ENCODE measurements around the gene LGR4.
A peak's percentile ranks its signal among the peaks of the same experiment; 100 is the strongest.
"Not testable (repeated sequence)": the region's sequence is repeated elsewhere in the genome, so short reads cannot be mapped to it uniquely, and the experiment has no call there.

The LGR4 gene

DNA sequence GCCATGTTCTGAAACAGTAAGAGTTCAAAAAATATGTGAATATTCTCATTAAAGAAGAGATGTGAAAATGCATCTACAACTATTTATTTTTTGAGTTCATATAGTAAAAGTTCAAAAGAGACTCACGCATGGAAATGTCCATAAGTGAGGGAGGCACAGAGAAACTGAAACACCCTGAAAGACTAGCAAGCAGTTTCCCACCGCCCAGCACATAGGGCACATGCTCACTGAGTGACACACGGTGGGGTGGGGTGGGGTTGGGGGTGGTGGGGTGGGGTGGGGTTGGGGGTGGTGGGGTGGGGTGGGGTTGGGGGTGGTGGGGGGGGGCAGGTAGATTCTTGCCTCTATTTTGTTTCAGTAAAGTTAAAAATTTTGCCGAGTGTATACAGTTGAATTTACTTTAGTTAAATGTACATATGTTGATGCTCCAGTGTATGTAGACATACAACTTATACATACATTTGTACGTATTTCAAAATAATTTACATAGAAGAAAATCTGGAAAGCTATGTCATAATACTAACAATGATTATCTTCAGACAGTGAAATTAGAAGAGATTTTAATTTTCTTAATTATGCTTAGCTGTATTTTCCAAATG is 115.9 kb downstream of the LGR4 start:
- no peak for DNase-seq (ENCODE audit: low spot score in 2 of 2)
- Histone ChIP-seq H3K9me3 (no peaks in the 10 kb centered on the region), H3K36me3 (replicated peaks) (no peaks in the 10 kb centered on the region; the same call in 1 of the 2 replicates), H3K27me3 (ENCODE audit: low read depth) (no peaks in the 10 kb centered on the region), H3K4me1 (peaks cover 27% of the 10 kb centered on the region), H3K4me3 (no peak overlapping the region)
- in situ Hi-C loops (cut with MboI; ENCODE audit: low sequenced_read_pairs) = loop anchor here (25.0 kb wide), 1 partner anchor 106 kb away; the partner anchor contains the start of gene LGR4

DNA sequence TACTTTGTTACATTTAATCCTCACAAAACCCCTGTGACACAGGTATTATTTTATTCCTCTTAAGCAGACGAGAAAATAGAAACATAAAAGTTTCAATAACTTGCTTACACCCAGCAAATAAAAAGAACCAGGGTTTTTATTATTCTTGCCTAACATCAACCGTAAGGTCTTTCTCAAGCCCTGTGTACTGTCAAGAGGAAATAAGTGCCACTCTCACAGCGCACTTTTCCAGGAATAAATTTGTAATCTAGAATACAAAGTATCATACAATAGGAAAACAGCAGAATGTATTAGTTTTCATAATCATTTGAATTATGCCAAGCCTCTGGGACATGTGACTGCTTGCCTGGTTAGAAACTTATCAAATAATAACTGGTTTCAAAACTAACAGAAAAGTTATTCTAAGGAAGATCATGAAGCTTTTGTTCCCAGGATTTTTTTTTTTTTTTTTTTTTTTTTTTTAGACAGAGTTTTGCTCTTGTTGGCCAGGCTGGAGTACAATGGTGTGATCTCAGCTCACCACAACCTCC is 117.0 kb downstream of the LGR4 start:
- in situ Hi-C loops (cut with MboI; ENCODE audit: low sequenced_read_pairs) = loop anchor here (25.0 kb wide), 1 partner anchor 107 kb away; the partner anchor contains the start of gene LGR4
- no peak overlapping the region for H3K4me3 ChIP-seq
- no peaks in the 10 kb centered on the region for H3K27me3 ChIP-seq (ENCODE audit: low read depth)
- H3K36me3 ChIP-seq (replicated peaks) = no peaks in the 10 kb centered on the region; the same call in 1 of the 2 replicates
- DNase-seq (ENCODE audit: low spot score in 2 of 2) = no peak
- H3K4me1 ChIP-seq = peaks cover 24% of the 10 kb centered on the region
- H3K9me3 ChIP-seq = no peaks in the 10 kb centered on the region

DNA sequence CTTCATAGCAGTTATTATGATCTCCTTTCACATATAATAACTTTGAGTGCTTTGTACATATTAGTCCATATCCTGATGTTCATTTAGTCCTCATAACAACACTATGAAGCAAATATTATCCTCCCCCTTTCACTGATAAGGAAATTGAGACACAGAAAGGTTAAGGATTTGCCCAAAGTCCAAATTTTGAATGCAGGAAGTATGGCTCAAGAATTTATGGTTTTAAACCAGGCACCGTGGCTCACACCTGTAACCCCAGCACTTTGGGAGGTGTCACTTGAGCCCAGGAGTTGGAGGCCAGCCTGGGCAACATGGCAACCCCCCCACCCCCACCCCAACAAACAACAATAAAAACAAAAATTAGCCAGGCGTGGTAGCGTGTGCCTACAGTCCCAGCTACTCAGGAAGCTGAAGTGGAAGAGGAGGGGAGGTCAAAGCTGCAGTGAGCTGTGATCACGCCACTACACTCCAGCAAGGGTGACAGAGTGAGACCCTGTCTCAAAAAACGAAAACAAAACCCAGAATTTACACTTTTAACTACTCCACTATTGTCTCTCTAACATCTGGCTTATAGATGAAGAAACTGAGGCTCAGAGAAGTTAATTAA is 118.1 kb downstream of the LGR4 start:
- no peak for DNase-seq (ENCODE audit: low spot score in 2 of 2)
- H3K4me1 ChIP-seq = peaks cover 17% of the 10 kb centered on the region

DNA sequence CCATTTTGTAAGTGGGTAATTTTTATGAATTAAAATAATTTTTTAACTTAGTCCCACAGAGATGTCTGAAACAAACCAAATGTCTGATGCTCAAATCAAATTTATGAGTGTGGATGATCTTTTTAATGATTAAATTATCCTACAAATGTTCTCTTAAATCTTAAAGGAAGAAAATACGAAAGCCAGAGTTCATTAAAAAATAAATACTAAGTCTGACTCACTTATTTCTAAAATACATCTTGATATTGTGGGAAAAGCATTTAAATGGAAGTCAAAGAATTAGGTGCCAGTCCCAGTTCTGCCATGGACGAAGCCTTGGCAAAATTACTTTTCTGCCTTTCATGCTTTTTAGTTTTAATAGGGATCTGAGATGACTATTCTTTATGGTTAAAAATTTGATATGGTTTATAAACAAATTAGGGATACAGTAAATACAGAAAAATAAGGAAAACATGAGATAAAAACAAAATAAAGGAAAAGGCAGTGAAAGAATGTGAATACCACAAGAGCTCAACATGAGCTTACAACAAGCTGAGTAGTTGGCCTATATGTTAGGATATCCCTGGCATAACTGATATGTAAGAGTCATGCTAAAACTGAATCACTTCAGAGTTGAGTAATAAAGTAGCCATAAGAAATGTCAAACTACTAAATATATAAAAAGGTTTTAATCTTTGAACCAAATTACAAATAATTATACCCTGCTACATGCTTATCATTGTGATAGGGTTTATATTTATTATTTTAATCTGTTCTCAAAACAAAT is 118.8 kb downstream of the LGR4 start:
- Histone ChIP-seq H3K27me3 (ENCODE audit: low read depth) (no peaks in the 10 kb centered on the region), H3K9me3 (no peaks in the 10 kb centered on the region), H3K4me1 (peaks cover 21% of the 10 kb centered on the region), H3K4me3 (no peak overlapping the region), H3K36me3 (replicated peaks) (peaks cover 4% of the 10 kb centered on the region; the same call in 1 of the 2 replicates)
- DNase-seq (ENCODE audit: low spot score in 2 of 2) = no peak
- in situ Hi-C loops (cut with MboI; ENCODE audit: low sequenced_read_pairs) = loop anchor here (25.0 kb wide), 1 partner anchor 109 kb away; the partner anchor contains the start of gene LGR4

More for the DNA sequence above, 118.1 kb downstream of the LGR4 start:
- H3K27me3 ChIP-seq (ENCODE audit: low read depth) = no peaks in the 10 kb centered on the region
- H3K9me3 ChIP-seq = no peaks in the 10 kb centered on the region
- in situ Hi-C loops (cut with MboI; ENCODE audit: low sequenced_read_pairs) = loop anchor here (25.0 kb wide), 1 partner anchor 108 kb away; the partner anchor contains the start of gene LGR4
- no peak overlapping the region for H3K4me3 ChIP-seq
- H3K36me3 ChIP-seq (replicated peaks) = peaks cover 4% of the 10 kb centered on the region; the same call in 1 of the 2 replicates

DNA sequence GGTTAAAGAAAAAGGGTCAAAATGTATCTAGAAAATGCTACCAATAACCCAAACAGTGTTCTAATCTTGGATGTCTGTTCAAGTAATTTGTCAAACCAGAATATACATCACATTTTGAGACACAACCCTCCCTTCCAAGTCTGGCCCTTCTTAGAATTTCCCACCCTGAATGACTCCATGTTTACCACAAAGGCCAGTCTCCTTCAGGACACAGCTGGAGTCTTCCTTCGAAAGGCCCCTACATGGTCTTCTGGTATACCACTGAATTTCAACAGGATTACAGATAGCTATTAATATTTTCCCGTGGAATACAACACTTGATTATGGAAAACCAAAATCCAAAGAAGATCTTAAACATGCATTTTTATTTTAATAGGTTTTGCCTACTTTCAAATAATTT is 119.8 kb downstream of the LGR4 start:
- no peak for DNase-seq (ENCODE audit: low spot score in 2 of 2)
- H3K4me3 ChIP-seq = no peak overlapping the region
- H3K9me3 ChIP-seq = no peaks in the 10 kb centered on the region
- H3K27me3 ChIP-seq (ENCODE audit: low read depth) = no peaks in the 10 kb centered on the region
- peaks cover 4% of the 10 kb centered on the region; the same call in 1 of the 2 replicates for H3K36me3 ChIP-seq (replicated peaks)
- in situ Hi-C loops (cut with MboI; ENCODE audit: low sequenced_read_pairs) = loop anchor here (25.0 kb wide), 1 partner anchor 110 kb away; the partner anchor contains the start of gene LGR4
- H3K4me1 ChIP-seq = peaks cover 19% of the 10 kb centered on the region

DNA sequence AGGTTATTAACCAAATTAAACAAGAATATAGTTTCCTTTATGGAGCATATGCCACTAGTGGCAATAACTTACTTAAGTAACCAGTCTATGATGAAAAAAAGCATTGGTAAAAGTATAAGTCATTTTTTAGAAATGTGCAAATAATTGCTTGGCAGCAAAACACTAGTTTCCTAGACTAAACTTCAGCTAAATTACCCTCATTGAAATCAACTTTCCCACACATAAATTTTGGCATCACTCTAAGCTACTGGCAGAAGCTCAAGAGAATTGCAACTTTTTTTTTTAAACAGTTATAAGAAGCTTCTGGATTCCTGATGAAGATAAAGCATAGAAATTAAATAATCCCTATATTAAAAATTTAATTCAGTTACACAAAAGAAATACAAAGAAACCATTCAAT is 122.1 kb downstream of the LGR4 start:
- DNase-seq (ENCODE audit: low spot score in 2 of 2) = no peak
- Histone ChIP-seq H3K4me3 (no peak overlapping the region), H3K36me3 (replicated peaks) (peaks cover 4% of the 10 kb centered on the region; the same call in 1 of the 2 replicates), H3K27me3 (ENCODE audit: low read depth) (no peaks in the 10 kb centered on the region), H3K9me3 (no peaks in the 10 kb centered on the region), H3K4me1 (peaks cover 25% of the 10 kb centered on the region)
- in situ Hi-C loops (cut with MboI; ENCODE audit: low sequenced_read_pairs) = loop anchor here (25.0 kb wide), 1 partner anchor 112 kb away; the partner anchor contains the start of gene LGR4

DNA sequence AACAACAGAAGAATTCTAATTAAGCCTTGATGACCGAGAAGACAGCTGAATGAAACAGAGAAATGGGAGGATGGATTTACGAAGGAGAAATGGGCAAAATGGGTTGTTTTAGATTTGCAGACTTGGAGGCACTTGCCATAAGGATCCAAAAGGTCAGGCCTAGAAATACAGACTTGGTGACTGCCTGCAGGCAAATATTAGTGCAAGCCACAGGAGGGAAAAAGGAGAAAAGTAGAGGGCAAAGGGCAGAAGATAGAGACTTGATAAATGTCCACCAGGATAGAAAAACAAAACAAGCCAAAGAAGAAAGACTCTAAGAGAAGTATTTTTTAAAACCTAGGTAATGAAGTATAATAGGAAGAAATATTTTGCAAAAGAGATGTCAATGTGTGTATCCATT is 122.7 kb downstream of the LGR4 start:
- Histone ChIP-seq H3K9me3 (no peaks in the 10 kb centered on the region), H3K4me3 (no peak overlapping the region), H3K27me3 (ENCODE audit: low read depth) (no peaks in the 10 kb centered on the region), H3K36me3 (replicated peaks) (peaks cover 4% of the 10 kb centered on the region; the same call in 1 of the 2 replicates), H3K4me1 (peaks cover 23% of the 10 kb centered on the region)
- no peak for DNase-seq (ENCODE audit: low spot score in 2 of 2)
- in situ Hi-C loops (cut with MboI; ENCODE audit: low sequenced_read_pairs) = loop anchor here (25.0 kb wide), 1 partner anchor 112 kb away; the partner anchor contains the start of gene LGR4

DNA sequence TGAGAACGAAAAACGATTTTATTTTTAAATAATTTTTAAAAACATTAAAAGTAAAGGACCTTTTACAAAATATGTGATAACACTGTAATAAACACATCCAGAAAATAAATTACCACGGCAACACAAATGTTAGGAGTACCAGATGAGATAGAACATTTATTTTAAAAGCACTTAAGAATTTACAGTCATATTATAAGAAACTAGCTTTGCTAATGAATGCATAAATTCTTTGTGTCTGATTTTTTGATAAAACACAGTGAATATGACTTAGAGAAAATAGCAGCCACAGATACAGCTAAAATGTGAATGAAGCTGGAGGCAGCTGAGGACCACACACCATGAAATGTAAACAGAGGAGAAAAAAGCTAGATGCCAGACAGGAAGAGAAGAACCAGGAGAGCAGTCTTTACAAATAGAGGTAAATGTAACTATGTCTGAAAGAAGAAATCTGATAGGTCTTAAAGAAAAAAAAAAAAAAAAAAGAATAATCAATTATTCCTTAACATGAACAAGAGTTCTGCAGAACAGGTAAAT is 124.2 kb downstream of the LGR4 start:
- Histone ChIP-seq H3K9me3 (no peaks in the 10 kb centered on the region), H3K27me3 (ENCODE audit: low read depth) (no peaks in the 10 kb centered on the region), H3K4me3 (no peak overlapping the region), H3K36me3 (replicated peaks) (peaks cover 4% of the 10 kb centered on the region; the same call in 1 of the 2 replicates), H3K4me1 (peaks cover 23% of the 10 kb centered on the region)
- in situ Hi-C loops (cut with MboI; ENCODE audit: low sequenced_read_pairs) = no loop called here
- DNase-seq (ENCODE audit: low spot score in 2 of 2) = peak in 1 of 2 experiments; percentile 48

DNA sequence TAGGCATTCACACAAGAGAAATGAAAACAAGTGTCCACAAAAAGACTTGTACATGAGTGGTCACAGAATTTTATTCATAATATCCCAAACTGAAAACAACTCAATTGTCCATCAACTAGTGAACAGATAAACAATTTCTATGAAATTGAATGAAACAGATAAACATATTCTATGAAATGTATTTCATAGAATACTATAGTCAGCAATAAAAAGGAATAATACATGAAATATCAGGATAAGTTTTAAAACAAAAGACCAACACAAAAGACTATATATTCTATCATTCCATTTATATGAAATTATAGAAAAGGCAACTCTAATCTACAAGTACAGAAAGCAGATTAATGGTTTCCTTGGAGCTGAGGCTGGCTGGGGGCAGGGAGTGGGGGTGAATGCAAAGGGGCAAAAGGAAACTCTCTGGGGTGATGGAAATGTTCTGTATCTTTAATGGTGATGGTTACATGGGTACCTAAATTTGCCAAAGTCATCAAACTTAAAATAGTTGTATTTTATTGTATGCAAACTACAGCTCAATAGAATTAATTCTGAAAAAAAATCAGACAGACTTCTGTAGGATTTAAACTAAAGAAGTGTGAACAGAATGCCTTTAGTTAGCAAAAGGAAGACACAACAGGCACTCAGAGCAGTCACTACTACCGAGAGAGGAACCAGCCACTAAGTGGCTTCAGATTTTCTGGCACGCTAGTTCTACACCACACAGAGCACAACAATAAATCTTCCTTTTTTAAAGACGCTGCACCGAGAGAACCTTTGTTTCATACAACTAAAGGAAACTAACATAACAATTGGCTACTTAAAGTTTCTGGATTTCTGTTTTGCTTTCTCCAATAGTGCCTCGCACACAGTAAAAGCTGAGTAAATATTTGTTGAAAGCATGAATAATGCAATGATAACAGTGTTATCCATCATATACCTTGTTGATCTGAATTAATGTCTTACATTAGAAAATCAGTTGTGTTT is 124.9 kb downstream of the LGR4 start:
- no peaks in the 10 kb centered on the region for H3K27me3 ChIP-seq (ENCODE audit: low read depth)
- peaks cover 4% of the 10 kb centered on the region; the same call in 1 of the 2 replicates for H3K36me3 ChIP-seq (replicated peaks)
- peaks cover 23% of the 10 kb centered on the region for H3K4me1 ChIP-seq
- no peaks in the 10 kb centered on the region for H3K9me3 ChIP-seq
- in situ Hi-C loops (cut with MboI; ENCODE audit: low sequenced_read_pairs) = no loop called here
- peak; percentile 72 to 98 for DNase-seq (ENCODE audit: low spot score in 2 of 2)
- no peak overlapping the region for H3K4me3 ChIP-seq

DNA sequence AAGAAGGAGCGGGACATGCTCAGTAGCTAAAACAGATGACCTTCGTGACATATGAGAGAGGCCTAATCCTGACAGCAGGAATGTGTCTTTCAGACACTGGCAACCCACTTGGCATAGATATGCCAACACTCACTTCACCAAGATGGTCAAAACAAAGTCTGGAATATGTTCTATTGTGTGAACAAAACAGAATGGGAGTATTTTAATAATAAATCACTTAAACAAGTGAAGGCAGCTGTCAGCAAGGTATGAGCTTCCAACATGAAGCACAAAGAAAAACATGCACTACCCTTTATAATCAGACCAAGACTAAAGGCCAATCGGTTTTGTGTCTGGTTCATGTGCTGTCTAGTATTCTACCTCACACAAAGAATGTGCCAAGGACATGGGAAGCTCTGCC is 132.6 kb downstream of the LGR4 start:
- no peak overlapping the region for H3K4me3 ChIP-seq
- H3K4me1 ChIP-seq = no peaks in the 10 kb centered on the region
- H3K9me3 ChIP-seq = no peaks in the 10 kb centered on the region
- 0 out of 2 replicates have a peak, but pooled peaks cover 4% of the 10 kb centered on the region for H3K36me3 ChIP-seq (replicated peaks)
- no peak for DNase-seq (ENCODE audit: low spot score in 2 of 2)
- H3K27me3 ChIP-seq (ENCODE audit: low read depth) = no peaks in the 10 kb centered on the region
- in situ Hi-C loops (cut with MboI; ENCODE audit: low sequenced_read_pairs) = no loop called here

DNA sequence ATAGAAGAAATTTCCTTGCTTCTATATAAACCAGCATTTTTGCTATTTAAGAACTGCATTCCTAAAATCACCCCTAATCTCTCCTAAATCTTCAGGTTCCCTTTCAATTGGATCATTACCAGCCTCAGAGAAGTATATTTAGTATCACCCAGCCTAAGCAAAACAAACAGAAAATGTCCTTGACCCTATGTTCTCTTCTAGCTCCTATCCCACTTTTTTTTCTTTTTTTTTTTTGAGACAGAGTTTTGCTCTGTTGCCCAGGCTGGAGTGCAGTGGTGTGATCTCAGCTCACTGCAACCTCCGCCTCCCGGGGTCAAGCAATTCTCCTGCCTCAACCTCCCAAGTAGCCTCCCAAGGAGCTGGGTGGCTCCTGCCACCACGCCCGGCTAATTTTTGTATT is 137.8 kb downstream of the LGR4 start:
- in situ Hi-C loops (cut with MboI; ENCODE audit: low sequenced_read_pairs); DNase-seq (ENCODE audit: low spot score in 2 of 2); H3K27me3 ChIP-seq (ENCODE audit: low read depth); H3K4me3 ChIP-seq; H3K9me3 ChIP-seq; H3K36me3 ChIP-seq (replicated peaks); H3K4me1 ChIP-seq: not testable (repeated sequence)

DNA sequence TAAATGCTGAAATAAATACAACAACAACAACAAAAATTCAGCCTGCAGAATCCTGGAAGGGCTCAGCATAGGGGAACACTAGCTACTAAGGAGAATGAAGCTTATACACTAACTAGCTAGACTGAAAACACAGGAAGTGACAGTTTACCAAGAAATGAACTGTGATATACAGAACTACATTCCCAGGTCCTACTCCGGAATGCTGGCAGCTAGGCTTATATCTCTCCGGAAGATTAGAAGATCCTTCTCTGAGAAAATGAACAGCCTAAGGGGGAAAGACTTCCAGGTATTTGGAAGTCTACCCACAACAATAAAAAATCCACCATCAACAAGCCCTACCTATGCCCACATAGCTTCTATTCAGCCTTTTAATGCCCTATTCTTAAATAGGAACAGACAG is 140.6 kb downstream of the LGR4 start:
- Histone ChIP-seq H3K4me1 (peaks cover 4% of the 10 kb centered on the region; the same call in 1 of the 2 replicates), H3K27me3 (ENCODE audit: low read depth) (no peaks in the 10 kb centered on the region), H3K4me3 (no peak overlapping the region), H3K36me3 (replicated peaks) (no peaks in the 10 kb centered on the region), H3K9me3 (no peaks in the 10 kb centered on the region)
- no peak for DNase-seq (ENCODE audit: low spot score in 2 of 2)
- in situ Hi-C loops (cut with MboI; ENCODE audit: low sequenced_read_pairs) = no loop called here

Measured in HAP-1 (cell line).